Type B pancreatic cell (in vitro differentiated cells): Measurements from ENCODE around the gene PSMA5. TPM values are rescaled to one million over a fixed set of nuclear protein-coding genes. Genes with fewer than 3 reads are reported as not detected.

Experiments used
- DNase-seq: peaks from one replicate; pipeline ENCODE4 v3.0.0; 2021; ENCODE audit warnings: mixed read lengths; ENCODE audit not compliant: unreplicated experiment; ENCODE audit errors: extremely low spot score
- H3K27ac Mint-ChIP-seq: 2 replicates; pipeline ENCODE4 v1.8.0; 2021; ENCODE audit warnings: mild to moderate bottlenecking, mixed read lengths
- H3K27me3 Mint-ChIP-seq: 2 replicates; pipeline ENCODE4 v1.8.0; 2021; ENCODE audit warnings: mixed read lengths
- H3K36me3 Mint-ChIP-seq: 2 replicates; pipeline ENCODE4 v1.8.0; 2021; ENCODE audit warnings: mixed read lengths
- H3K4me1 Mint-ChIP-seq: one replicate; pipeline ENCODE4 v1.8.0; 2021; ENCODE audit warnings: mixed read lengths; ENCODE audit not compliant: unreplicated experiment
- H3K4me3 Mint-ChIP-seq: 2 replicates; pipeline ENCODE4 v1.8.0; 2021; ENCODE audit warnings: mild to moderate bottlenecking, mixed read lengths
- H3K9me3 Mint-ChIP-seq: 2 replicates; pipeline ENCODE4 v1.8.0; 2021; ENCODE audit warnings: mixed read lengths
- total RNA-seq: library from RNA; stranded (reverse); gene quantifications from 2 replicates; pipeline ENCODE4 v1.2.1, GENCODE V29; 2021; ENCODE audit warnings: low replicate concordance
- TF ChIP-seq, protein P1 (sequence below): fragments of 200-600 bp; sonication (generic); conservative IDR thresholded peaks from 2 replicates; pipeline ENCODE4 v1.5.0; 2021; ENCODE audit warnings: antibody characterized with exemption, mild to moderate bottlenecking

Gene PSMA5
- total RNA-seq, 1 donor from 2014 or later = 84.3 TPM

GRCh38 chr1:109393617-109394233 lies 32.5 kb downstream of the PSMA5 start:
- H3K4me3 Mint-ChIP-seq = no peak overlapping the region
- no peaks in the 10 kb centered on the region for H3K36me3 Mint-ChIP-seq
- peak overlapping the region; percentile 73 for H3K27ac Mint-ChIP-seq
- no peaks in the 10 kb centered on the region for H3K9me3 Mint-ChIP-seq
- peaks cover 31% of the 10 kb centered on the region for H3K4me1 Mint-ChIP-seq
- H3K27me3 Mint-ChIP-seq = peaks cover 8% of the 10 kb centered on the region
- DNase-seq = no peak
- TF ChIP-seq, protein P1, sequence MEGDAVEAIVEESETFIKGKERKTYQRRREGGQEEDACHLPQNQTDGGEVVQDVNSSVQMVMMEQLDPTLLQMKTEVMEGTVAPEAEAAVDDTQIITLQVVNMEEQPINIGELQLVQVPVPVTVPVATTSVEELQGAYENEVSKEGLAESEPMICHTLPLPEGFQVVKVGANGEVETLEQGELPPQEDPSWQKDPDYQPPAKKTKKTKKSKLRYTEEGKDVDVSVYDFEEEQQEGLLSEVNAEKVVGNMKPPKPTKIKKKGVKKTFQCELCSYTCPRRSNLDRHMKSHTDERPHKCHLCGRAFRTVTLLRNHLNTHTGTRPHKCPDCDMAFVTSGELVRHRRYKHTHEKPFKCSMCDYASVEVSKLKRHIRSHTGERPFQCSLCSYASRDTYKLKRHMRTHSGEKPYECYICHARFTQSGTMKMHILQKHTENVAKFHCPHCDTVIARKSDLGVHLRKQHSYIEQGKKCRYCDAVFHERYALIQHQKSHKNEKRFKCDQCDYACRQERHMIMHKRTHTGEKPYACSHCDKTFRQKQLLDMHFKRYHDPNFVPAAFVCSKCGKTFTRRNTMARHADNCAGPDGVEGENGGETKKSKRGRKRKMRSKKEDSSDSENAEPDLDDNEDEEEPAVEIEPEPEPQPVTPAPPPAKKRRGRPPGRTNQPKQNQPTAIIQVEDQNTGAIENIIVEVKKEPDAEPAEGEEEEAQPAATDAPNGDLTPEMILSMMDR = no peak

GRCh38 chr1:109392788-109393616 lies 33.2 kb downstream of the PSMA5 start:
- peaks cover 27% of the 10 kb centered on the region for H3K4me1 Mint-ChIP-seq
- H3K9me3 Mint-ChIP-seq = no peaks in the 10 kb centered on the region
- H3K27me3 Mint-ChIP-seq = peaks cover 8% of the 10 kb centered on the region
- no peak for DNase-seq
- peak overlapping the region; percentile 73 for H3K27ac Mint-ChIP-seq
- H3K36me3 Mint-ChIP-seq = no peaks in the 10 kb centered on the region
- TF ChIP-seq, protein P1 = no peak
- peak overlapping the region; percentile 51 for H3K4me3 Mint-ChIP-seq

GRCh38 chr1:109392037-109392787 lies 34.0 kb downstream of the PSMA5 start:
- Mint-ChIP-seq H3K36me3 (no peaks in the 10 kb centered on the region), H3K27me3 (peaks cover 8% of the 10 kb centered on the region), H3K4me1 (peaks cover 27% of the 10 kb centered on the region), H3K27ac (peak overlapping the region; percentile 73), H3K4me3 (peak overlapping the region; percentile 51), H3K9me3 (no peaks in the 10 kb centered on the region)
- TF ChIP-seq, protein P1 = no peak
- no peak for DNase-seq

DNA sequence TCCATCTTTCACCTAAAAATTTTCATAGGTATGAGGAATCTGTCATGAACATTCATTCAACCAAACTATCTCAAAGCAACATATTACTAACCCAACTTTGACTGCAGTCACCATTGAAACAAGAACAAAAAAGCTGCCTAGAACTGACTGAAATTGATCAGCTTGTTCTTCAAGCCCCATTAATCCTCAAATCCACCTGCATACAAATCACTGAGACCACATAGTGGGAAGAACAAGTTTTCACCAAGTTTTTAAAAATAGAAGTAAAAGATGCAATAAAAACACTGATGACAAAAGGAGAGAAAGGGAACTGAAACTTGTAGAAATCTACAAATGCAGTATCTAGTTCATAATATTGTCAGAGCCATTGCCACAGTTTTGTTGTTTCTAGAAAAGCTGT lies 34.6 kb downstream of the PSMA5 start:
- Mint-ChIP-seq H3K4me1 (peaks cover 27% of the 10 kb centered on the region), H3K9me3 (no peaks in the 10 kb centered on the region), H3K27me3 (peaks cover 4% of the 10 kb centered on the region), H3K27ac (peak overlapping the region; percentile 48), H3K36me3 (no peaks in the 10 kb centered on the region), H3K4me3 (no peak overlapping the region)
- TF ChIP-seq, protein P1 = no peak
- DNase-seq = no peak

DNA sequence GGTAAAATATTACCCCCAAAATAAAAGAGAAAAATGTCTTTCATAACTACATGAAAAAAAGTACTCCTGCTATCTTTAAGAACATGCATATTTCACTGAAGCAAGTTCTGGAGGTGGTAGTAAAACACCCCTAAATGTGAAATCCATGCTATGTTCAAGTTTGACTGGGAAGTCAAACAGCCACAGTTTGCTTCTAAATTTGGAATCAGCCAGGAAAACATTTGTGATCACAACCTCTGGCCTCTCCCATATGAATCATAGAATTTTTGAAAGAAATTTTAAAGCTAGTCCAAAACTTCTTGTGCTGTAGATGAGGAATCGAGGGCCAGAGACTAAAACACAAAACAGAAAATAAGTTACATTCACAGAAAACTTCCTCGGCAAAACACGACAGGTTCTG lies 35.1 kb downstream of the PSMA5 start:
- no peak for DNase-seq
- H3K4me1 Mint-ChIP-seq = peaks cover 27% of the 10 kb centered on the region
- H3K27me3 Mint-ChIP-seq = no peaks in the 10 kb centered on the region
- no peaks in the 10 kb centered on the region for H3K36me3 Mint-ChIP-seq
- TF ChIP-seq, protein P1 = no peak
- H3K9me3 Mint-ChIP-seq = no peaks in the 10 kb centered on the region
- no peak overlapping the region for H3K27ac Mint-ChIP-seq
- no peak overlapping the region for H3K4me3 Mint-ChIP-seq
